Smooth muscle cell (in vitro differentiated cells): ENCODE measurements around the gene CSGALNACT2. TPM values are rescaled to one million over a fixed set of nuclear protein-coding genes. Genes with fewer than 3 reads are reported as not detected.

Experiments used
- DNase-seq: peaks from one replicate; lab custom pipeline; 2025; ENCODE audit not compliant: unreplicated experiment; lab: John Stamatoyannopoulos, UW
- H2AFZ ChIP-seq: fragments of 200-600 bp; sonication (generic); 2 replicates; pipeline ENCODE4 v1.6.0; 2016; ENCODE audit warnings: antibody characterized with exemption, low read depth, mild to moderate bottlenecking
- H3F3A ChIP-seq: fragments of 200-600 bp; sonication (generic); 2 replicates; pipeline ENCODE4 v1.6.0; 2017; ENCODE audit warnings: antibody characterized with exemption, low read depth
- H3K27ac ChIP-seq: fragments of 200-600 bp; sonication (generic); 2 replicates; pipeline ENCODE4 v1.5.1; 2016; ENCODE audit warnings: low read depth, mild to moderate bottlenecking
- H3K27me3 ChIP-seq: fragments of 200-600 bp; sonication (generic); 2 replicates; pipeline ENCODE4 v1.6.1; 2016; ENCODE audit warnings: low read depth, mild to moderate bottlenecking
- H3K36me3 ChIP-seq: fragments of 200-600 bp; sonication (generic); 2 replicates; pipeline ENCODE4 v1.5.1; 2016; ENCODE audit warnings: low read depth
- H3K4me1 ChIP-seq: fragments of 200-600 bp; sonication (generic); 2 replicates; pipeline ENCODE4 v1.5.1; 2016; ENCODE audit warnings: low read depth
- H3K4me2 ChIP-seq: fragments of 200-600 bp; sonication (generic); 2 replicates; pipeline ENCODE4 v1.6.0; 2016; ENCODE audit warnings: mild to moderate bottlenecking
- H3K4me3 ChIP-seq: fragments of 200-600 bp; sonication (generic); 2 replicates; pipeline ENCODE4 v1.5.1; 2016; ENCODE audit warnings: mild to moderate bottlenecking
- H3K79me2 ChIP-seq: fragments of 200-600 bp; sonication (generic); 2 replicates; pipeline ENCODE4 v1.6.0; 2016; ENCODE audit warnings: low read depth, mild to moderate bottlenecking
- H3K9ac ChIP-seq: fragments of 200-600 bp; sonication (generic); 2 replicates; pipeline ENCODE4 v1.6.0; 2016; ENCODE audit warnings: low read depth
- H3K9me3 ChIP-seq: fragments of 200-600 bp; sonication (generic); replicated peaks from 2 replicates; pipeline ENCODE4 v1.5.1; 2016; ENCODE audit warnings: low read depth
- H4K20me1 ChIP-seq: fragments of 200-600 bp; sonication (generic); 2 replicates; pipeline ENCODE4 v1.6.0; 2016; ENCODE audit warnings: low read depth
- CTCF ChIP-seq: fragments of 200-600 bp; sonication (generic); IDR thresholded peaks from 2 replicates; pipeline ENCODE4 v1.5.1; 2017; ENCODE audit warnings: borderline replicate concordance, mild to moderate bottlenecking, antibody characterized with exemption; ENCODE audit not compliant: insufficient read depth, poor library complexity, severe bottlenecking
- WGBS: methylation state at CpG from one replicate; pipeline ENCODE4 v1.1.7; 2016; ENCODE audit warnings: low lambda C conversion rate; 5-methylcytosine and 5-hydroxymethylcytosine counted together
- polyA plus RNA-seq: library from polyadenylated mRNA; unstranded; fragments of >200 nt; fragmentation: Nextera tagmentation; extraction: Ambion mirVana; gene quantifications from 2 replicates; pipeline ENCODE4 v1.2.1, GENCODE V29; 2016
- total RNA-seq: library from RNA; depleted of rRNA; stranded (reverse); fragments of >200 nt; gene quantifications from 2 replicates; pipeline ENCODE4 v1.2.3, GENCODE V29; 2014

Gene CSGALNACT2
- total and polyA plus RNA-seq, 2 experiments from 2014 or later, result 35.6 to 40.4 TPM

GRCh38 chr10:43190775-43191174 lies 52.5 kb downstream of the CSGALNACT2 start:
- Histone ChIP-seq H4K20me1 (peaks cover 67% of the 10 kb centered on the region), H3K79me2 (no peaks in the 10 kb centered on the region)
- 92% methylated on average over 3 of the region's 3 CpGs for WGBS

GRCh38 chr10:43192884-43193283 lies 54.6 kb downstream of the CSGALNACT2 start:
- TF ChIP-seq CTCF, result no peak
- Histone ChIP-seq H3K4me2 (no peak overlapping the region), H3K27me3 (no peaks in the 10 kb centered on the region), H2AFZ (no peak overlapping the region), H3K79me2 (no peaks in the 10 kb centered on the region), H3K27ac (no peak overlapping the region), H3K9ac (no peak overlapping the region), H4K20me1 (peaks cover 47% of the 10 kb centered on the region), H3K4me3 (no peak overlapping the region), H3F3A (no peaks in the 10 kb centered on the region), H3K36me3 (no peaks in the 10 kb centered on the region), H3K4me1 (no peaks in the 10 kb centered on the region), H3K9me3 (no peaks in the 10 kb centered on the region)
- 90% methylated on average over 9 of the region's 9 CpGs for whole genome bisulfite sequencing
- no peak for DNase-seq

More at GRCh38 chr10:43190775-43191174, 52.5 kb downstream of the CSGALNACT2 start:
- Histone ChIP-seq H3K9me3 (no peaks in the 10 kb centered on the region), H3K4me3 (no peak overlapping the region), H3K36me3 (peaks cover 7% of the 10 kb centered on the region), H3K4me2 (no peak overlapping the region), H3K9ac (no peak overlapping the region), H3F3A (no peaks in the 10 kb centered on the region), H3K4me1 (no peaks in the 10 kb centered on the region), H3K27ac (no peak overlapping the region), H3K27me3 (no peaks in the 10 kb centered on the region), H2AFZ (no peak overlapping the region)
- TF ChIP-seq CTCF, result no peak
- DNase-seq, result no peak

- WGBS, result 95% methylated on average over 8 of the region's 8 CpGs
- no peak overlapping the region for H3K27ac ChIP-seq
- H2AFZ ChIP-seq, result no peak overlapping the region
- H3F3A ChIP-seq, result no peaks in the 10 kb centered on the region
- no peak overlapping the region for H3K9ac ChIP-seq
- no peak for DNase-seq
- no peak for TF ChIP-seq CTCF
- no peaks in the 10 kb centered on the region for H3K36me3 ChIP-seq
- no peak overlapping the region for H3K4me3 ChIP-seq
- H3K4me1 ChIP-seq, result no peaks in the 10 kb centered on the region
- no peaks in the 10 kb centered on the region for H3K9me3 ChIP-seq
- no peak overlapping the region for H3K4me2 ChIP-seq
- H3K79me2 ChIP-seq, result no peaks in the 10 kb centered on the region
- no peaks in the 10 kb centered on the region for H3K27me3 ChIP-seq
- H4K20me1 ChIP-seq, result peaks cover 40% of the 10 kb centered on the region
Observed at GRCh38 chr10:43193496-43194080, 55.3 kb downstream of the CSGALNACT2 start.

GRCh38 chr10:43194266-43194665 lies 56.0 kb downstream of the CSGALNACT2 start:
- no peaks in the 10 kb centered on the region for H3K27me3 ChIP-seq
- no peak overlapping the region for H3K4me2 ChIP-seq
- 80% methylated on average over 4 of the region's 4 CpGs for WGBS

More at GRCh38 chr10:43194266-43194665, 56.0 kb downstream of the CSGALNACT2 start:
- no peak overlapping the region for H3K4me3 ChIP-seq
- H3K9me3 ChIP-seq, result no peaks in the 10 kb centered on the region
- no peak for DNase-seq
- no peak overlapping the region for H3K27ac ChIP-seq
- H3K36me3 ChIP-seq, result no peaks in the 10 kb centered on the region
- no peak overlapping the region for H2AFZ ChIP-seq
- H3F3A ChIP-seq, result no peaks in the 10 kb centered on the region
- no peak for TF ChIP-seq CTCF
- H4K20me1 ChIP-seq, result peaks cover 33% of the 10 kb centered on the region
- H3K79me2 ChIP-seq, result no peaks in the 10 kb centered on the region
- no peaks in the 10 kb centered on the region for H3K4me1 ChIP-seq
- H3K9ac ChIP-seq, result no peak overlapping the region
